ENCODE results near the gene STXBP1. TPM values are rescaled to one million over a fixed set of nuclear protein-coding genes. Genes with fewer than 3 reads are reported as not detected.

The STXBP1 gene
- total and polyA plus RNA-seq, 2 of the 13 experiments (the other 11 are each of a cell fraction or from before 2014, with no cell fraction given): 2.9 TPM

DNA sequence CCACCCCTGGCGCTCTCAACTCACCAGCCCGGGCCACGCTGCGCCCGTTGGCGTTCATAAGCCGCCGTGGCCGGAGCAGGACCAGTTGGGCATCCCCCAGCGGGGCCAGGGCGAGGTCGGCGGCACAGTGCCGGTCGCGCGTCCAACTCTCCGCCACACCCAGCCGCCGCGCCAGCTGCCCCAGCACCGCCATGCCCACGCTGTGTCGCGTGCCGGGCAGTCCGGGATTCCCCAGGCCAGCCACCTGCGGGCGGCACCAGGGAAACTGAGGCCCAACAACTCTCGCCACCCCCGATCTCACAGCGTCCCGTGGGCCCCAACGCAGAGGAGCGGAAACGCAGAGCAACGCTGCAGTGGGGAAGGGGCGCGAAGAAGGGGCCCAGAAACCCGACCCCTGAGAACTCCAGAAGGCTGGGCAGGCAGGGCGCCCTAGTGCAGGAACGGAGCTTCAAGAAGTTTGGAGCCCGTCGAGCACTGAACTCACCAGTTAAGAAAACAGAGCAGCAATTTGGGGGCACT lies 102.9 kb downstream of the STXBP1 start (continued):
- no peak for TF ChIP-seq RAD21 (CRISPR knock-in tag; IDR thresholded peaks at IDR 0.05)
- no peak for TF ChIP-seq ZNF780A (CRISPR knock-in tag; IDR thresholded peaks at IDR 0.05)
- no peak for TF ChIP-seq TAF1 (CRISPR knock-in tag; IDR thresholded peaks at IDR 0.05)
- TF ChIP-seq NFKB2 (CRISPR knock-in tag; IDR thresholded peaks at IDR 0.05; ENCODE audit: borderline replicate concordance): no peak

DNA sequence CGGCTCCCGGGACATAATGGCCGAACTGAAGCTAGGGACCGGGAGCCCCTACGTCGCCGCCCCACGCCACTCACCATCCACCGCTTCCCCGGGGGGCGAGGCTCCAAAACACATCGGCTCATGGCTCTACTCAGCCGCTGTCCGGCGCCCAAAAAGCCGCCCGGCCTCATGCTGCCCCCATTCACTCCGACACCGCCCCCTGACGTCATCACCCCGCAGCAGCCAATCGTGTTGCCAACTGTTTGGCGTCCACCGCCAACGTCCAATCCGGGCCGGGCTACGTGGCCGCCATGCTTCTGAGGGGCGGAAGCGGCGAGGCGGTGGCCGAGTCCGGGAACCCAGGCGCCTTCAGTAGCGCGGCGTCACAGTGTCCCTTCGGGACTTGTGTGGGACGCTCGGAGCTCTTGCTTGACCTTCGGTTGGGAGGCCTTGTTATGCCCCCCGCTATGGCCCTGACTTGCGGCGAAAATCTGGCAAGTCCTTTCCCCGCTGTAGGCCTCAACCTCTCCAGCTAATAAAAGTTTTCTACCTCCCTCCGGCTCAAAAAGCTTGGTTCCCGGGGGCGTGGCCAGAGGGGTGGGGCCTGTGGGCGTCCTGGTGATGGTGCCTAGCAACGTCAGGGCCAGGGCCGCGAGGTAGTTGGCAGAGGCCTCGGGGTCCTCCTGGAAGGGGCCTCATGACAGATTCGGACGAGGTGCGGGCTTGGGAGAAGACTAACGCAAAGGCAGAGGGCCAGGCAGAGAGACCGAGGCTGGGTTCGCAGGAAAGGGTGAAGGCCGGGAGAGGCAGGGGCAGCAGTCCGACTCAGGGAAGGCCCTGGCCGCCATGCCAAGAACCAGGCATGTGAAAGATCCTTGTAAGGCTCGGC lies 103.6 kb downstream of the STXBP1 start, which contains the start of the genes PTRH1 and TTC16:
Gene PTRH1 (minus strand): TSS at position 194 of the 868 bp plus-strand sequence. CDS start 24 bp downstream, at position 170.
Gene TTC16 (plus strand): TSS at position 610 of the 868 bp plus-strand sequence. CDS start 67 bp downstream, at position 677.
- no peaks in the 10 kb centered on the region for H3K36me3 ChIP-seq (replicated peaks in 1 of 2; ENCODE audit: control insufficient read depth in 1 of 2, insufficient read depth in 2 of 2, low read length in 2 of 2)
- H3K27ac ChIP-seq (ENCODE audit: extremely low read length, insufficient read depth, low read length): peak within 1 kb of the TSS; percentile 19
- no peaks in the 10 kb centered on the region for H3K9me3 ChIP-seq (ENCODE audit: low read length)
- peak within 1 kb of the TSS; percentile 61 for H2AFZ ChIP-seq (ENCODE audit: low read length)
- in situ Hi-C loops (cut with HindIII; ENCODE audit: extremely low pct_ligation_motif_present, low pct_unique_long_range_greater_than_20kb): no loop called here
- intact Hi-C loops (cut with micrococcal nuclease; ENCODE audit: unreplicated experiment): no loop called here
- FAIRE-seq: peak; percentile 34
- peaks cover 38% of the 10 kb centered on the region for H3K4me1 ChIP-seq (ENCODE audit: insufficient read depth, low read length)
- peak; percentile 91 for ATAC-seq
- 9% methylated on average over 28 of the region's 65 CpGs for WGBS (ENCODE audit: low lambda C conversion rate)
- peak within 1 kb of the TSS; percentile 97 for H3K4me2 ChIP-seq (ENCODE audit: low read depth, low read length)
- H3K4me3 ChIP-seq (replicated peaks in 1 of 3; ENCODE audit: insufficient read depth in 1 of 3, low read depth in 2 of 3, low read length in 3 of 3): peak within 1 kb of the TSS; percentile 77 to 90 (median 82)
- no peaks in the 10 kb centered on the region; the same call in 1 of the 2 replicates for H4K20me1 ChIP-seq (ENCODE audit: insufficient read depth, low read length)
- peak; percentile 89 for DNase-seq (ENCODE audit: low spot score)
- peak within 1 kb of the TSS; percentile 55 for H3K9ac ChIP-seq (ENCODE audit: insufficient read depth, low read depth, low read length)
- no peaks in the 10 kb centered on the region for H3K79me2 ChIP-seq (ENCODE audit: insufficient read depth, low read length)
- peaks cover 0 to 6% of the 10 kb centered on the region in 2 experiments; a peak in 2 of 5 replicates for H3K27me3 ChIP-seq (ENCODE audit: control insufficient read depth in 1 of 2, insufficient read depth in 2 of 2, low read length in 2 of 2)
- POLR2A ChIA-PET: interaction anchor here (0.8 to 2.4 kb wide), 7 partner anchors 9 to 108 kb away, joined by 3 to 11 read pairs (median 4); partner anchors contain the start of genes CFAP157 and TOR2A
- BruUV-seq (replicated peaks): TSS peak; percentile 57
- CTCF ChIA-PET (ENCODE audit: low intra/inter-chr PET ratio, low total read pairs): no interaction called here
- TF ChIP-seq KDM5A (IDR thresholded peaks at IDR 0.05; ENCODE audit: borderline replicate concordance, low read length) (no peak), SETDB1 (CRISPR knock-in tag; IDR thresholded peaks at IDR 0.05; ENCODE audit: borderline replicate concordance) (no peak), GABPA (IDR thresholded peaks at IDR 0.05; ENCODE audit: low read depth, low read length) (peak; percentile 55), GABPA (CRISPR knock-in tag; IDR thresholded peaks at IDR 0.05; ENCODE audit: low read depth) (peak; percentile 83), IRF2 (CRISPR knock-in tag; IDR thresholded peaks at IDR 0.05) (no peak), ZNF160 (CRISPR knock-in tag; IDR thresholded peaks at IDR 0.05) (0 out of 2 replicates have a peak, but pooled peaks have one; percentile 47), ZGPAT (CRISPR knock-in tag; IDR thresholded peaks at IDR 0.05) (peak; percentile 37; the same call in 1 of the 2 replicates), ZNF75D (CRISPR knock-in tag; IDR thresholded peaks at IDR 0.05; ENCODE audit: borderline replicate concordance) (no peak), MAFG (CRISPR knock-in tag; IDR thresholded peaks at IDR 0.05) (no peak), ZNF549 (CRISPR knock-in tag; IDR thresholded peaks at IDR 0.05) (no peak)
- TF ChIP-seq, protein P1, sequence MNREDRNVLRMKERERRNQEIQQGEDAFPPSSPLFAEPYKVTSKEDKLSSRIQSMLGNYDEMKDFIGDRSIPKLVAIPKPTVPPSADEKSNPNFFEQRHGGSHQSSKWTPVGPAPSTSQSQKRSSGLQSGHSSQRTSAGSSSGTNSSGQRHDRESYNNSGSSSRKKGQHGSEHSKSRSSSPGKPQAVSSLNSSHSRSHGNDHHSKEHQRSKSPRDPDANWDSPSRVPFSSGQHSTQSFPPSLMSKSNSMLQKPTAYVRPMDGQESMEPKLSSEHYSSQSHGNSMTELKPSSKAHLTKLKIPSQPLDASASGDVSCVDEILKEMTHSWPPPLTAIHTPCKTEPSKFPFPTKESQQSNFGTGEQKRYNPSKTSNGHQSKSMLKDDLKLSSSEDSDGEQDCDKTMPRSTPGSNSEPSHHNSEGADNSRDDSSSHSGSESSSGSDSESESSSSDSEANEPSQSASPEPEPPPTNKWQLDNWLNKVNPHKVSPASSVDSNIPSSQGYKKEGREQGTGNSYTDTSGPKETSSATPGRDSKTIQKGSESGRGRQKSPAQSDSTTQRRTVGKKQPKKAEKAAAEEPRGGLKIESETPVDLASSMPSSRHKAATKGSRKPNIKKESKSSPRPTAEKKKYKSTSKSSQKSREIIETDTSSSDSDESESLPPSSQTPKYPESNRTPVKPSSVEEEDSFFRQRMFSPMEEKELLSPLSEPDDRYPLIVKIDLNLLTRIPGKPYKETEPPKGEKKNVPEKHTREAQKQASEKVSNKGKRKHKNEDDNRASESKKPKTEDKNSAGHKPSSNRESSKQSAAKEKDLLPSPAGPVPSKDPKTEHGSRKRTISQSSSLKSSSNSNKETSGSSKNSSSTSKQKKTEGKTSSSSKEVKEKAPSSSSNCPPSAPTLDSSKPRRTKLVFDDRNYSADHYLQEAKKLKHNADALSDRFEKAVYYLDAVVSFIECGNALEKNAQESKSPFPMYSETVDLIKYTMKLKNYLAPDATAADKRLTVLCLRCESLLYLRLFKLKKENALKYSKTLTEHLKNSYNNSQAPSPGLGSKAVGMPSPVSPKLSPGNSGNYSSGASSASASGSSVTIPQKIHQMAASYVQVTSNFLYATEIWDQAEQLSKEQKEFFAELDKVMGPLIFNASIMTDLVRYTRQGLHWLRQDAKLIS (CRISPR knock-in tag; IDR thresholded peaks at IDR 0.05): no peak
- TF ChIP-seq, protein P2, sequence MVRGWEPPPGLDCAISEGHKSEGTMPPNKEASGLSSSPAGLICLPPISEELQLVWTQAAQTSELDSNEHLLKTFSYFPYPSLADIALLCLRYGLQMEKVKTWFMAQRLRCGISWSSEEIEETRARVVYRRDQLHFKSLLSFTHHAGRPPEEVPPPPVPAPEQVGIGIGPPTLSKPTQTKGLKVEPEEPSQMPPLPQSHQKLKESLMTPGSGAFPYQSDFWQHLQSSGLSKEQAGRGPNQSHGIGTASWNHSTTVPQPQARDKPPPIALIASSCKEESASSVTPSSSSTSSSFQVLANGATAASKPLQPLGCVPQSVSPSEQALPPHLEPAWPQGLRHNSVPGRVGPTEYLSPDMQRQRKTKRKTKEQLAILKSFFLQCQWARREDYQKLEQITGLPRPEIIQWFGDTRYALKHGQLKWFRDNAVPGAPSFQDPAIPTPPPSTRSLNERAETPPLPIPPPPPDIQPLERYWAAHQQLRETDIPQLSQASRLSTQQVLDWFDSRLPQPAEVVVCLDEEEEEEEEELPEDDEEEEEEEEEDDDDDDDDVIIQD (CRISPR knock-in tag; IDR thresholded peaks at IDR 0.05; ENCODE audit: low read depth): no peak

Measured in HepG2 (cell line).